HG03064 (cell line): ENCODE data around the gene FSCN2.

ENCODE experiments used
- ATAC-seq: cut with Tn5 transposase; IDR thresholded peaks from one replicate; pipeline ENCODE4 v1.9.1; 2021; ENCODE audit warnings: low read depth; ENCODE audit not compliant: unreplicated experiment

The FSCN2 gene

DNA sequence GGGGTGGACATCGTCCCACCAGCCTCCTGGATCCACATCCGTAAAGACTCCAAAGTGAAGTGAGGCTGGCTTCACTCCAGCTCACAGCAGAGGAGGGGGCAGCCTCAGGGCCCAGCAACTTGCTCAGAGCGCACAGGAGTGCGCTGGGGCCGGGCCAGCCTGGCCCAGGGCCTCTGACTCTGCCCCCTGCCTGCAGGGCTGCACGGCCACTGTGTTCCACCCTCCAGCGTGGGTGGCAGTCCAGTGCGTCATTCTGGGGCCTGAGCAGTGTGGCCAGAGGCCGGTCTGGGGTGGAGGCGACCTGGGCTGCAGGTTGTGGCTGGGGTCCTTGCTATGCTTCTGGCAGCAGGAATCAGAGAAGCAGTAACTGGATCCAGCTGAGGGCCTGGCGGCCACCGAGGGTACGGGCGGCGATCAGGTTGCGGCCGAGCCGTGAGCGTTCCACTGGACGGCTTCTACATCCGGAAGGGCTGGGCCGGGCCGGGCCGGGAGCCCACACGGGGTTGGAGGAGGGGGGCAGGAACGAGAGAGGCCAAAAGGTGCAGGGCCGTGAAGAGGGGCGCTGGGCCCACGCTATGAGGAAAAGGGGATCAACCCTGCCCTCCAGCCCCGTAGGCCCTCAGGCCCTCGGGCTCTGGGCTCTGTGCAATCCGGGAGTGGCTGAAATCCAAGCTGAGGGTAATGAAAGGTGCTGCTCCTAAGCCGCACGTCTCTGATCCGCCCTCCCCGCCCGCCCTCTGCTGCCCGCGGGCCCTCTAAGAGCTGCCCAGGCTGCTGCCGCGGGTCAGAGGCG, at the start of gene FSCN2:
FSCN2 (plus strand) TSS at position 787 of the 793 bp plus-strand sequence. CDS start 155 bp downstream, outside the sequence.
- no peak for ATAC-seq

DNA sequence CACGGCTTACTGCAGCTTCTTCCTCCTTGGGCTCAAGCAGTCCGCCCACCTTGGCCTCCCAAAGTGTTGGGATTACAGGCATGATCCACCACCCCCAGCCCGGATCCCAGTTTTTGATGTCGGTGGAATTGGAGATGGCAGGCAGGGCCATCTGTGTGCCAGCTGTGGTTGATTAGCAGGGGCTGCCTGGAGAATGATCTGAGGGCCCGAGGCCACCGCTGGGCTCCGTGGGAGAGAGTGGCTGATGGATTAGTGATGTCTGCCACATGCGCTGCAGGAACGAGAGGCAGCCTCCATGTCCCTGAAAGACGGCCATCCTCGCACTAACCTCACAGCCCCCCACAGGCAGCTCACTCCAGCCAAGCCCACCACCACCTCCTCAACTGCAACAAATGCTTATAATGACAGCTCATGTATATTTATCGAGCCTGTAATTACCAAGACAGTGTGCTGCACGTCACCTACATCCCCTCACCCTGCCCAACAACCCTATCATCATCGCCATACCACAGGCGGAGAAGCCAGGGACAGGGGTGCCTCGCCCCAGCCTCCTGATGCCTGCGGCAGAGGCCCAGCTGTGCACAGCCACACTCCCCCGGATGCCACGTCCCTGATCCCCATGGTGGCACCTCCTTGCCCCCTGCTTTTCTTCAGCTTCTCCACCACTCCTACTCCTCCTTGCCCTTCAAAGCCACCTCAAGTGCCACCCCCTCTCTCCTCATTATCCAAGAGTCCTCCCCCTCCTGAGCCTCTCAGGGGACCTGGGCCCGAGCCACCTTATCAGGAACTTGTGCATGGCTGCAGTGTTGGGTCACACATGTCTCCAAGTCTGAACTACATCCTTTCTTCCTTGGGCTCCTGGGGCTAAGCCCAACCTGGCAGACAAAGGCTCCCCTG, 48.8 kb upstream of the FSCN2 start:
- no peak for ATAC-seq

DNA sequence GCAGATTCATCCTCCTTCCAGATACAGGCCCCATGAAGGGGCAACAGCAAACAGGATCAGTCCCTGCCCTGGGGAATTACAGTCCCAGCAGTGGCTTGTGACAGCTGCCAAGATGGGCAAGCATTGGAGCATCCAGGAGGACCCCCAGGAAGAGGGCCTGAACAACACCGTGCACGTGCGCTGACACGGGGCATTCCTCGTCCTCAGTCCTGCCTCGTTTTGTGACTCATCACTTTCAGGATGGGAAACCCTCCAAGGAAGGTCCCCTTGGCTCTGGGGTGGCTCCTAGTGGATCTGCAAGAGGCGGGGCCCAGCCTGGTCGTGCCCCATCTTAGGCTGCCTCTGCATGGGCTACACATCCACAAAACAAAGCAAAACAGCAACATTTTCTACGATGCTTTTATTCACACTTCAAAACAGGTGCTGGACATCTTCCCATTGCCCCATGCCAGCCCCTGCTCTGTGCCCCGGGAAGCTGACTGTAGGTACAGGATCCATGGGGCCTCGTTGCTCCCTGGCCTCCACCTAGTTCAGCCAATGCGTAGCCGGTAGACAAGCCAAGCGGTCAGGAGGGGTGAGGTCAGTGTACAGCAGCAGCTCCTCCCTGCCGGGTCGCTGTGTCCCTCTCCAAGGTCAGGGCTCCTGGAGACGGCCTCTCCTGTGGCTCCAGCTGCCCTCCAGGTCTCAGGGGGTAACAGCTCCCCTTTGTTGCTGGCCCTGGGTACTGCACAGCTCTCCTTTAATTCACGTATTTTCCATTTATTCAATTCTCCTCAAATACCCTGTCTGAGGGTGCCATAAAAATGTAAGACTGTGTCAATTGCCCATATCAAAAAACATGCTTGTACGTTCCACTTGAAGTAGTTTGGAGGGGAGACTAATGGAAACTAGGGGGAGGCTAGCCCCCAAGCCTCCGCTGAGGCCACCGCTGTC, 47.8 kb upstream of the FSCN2 start:
- no peak for ATAC-seq

DNA sequence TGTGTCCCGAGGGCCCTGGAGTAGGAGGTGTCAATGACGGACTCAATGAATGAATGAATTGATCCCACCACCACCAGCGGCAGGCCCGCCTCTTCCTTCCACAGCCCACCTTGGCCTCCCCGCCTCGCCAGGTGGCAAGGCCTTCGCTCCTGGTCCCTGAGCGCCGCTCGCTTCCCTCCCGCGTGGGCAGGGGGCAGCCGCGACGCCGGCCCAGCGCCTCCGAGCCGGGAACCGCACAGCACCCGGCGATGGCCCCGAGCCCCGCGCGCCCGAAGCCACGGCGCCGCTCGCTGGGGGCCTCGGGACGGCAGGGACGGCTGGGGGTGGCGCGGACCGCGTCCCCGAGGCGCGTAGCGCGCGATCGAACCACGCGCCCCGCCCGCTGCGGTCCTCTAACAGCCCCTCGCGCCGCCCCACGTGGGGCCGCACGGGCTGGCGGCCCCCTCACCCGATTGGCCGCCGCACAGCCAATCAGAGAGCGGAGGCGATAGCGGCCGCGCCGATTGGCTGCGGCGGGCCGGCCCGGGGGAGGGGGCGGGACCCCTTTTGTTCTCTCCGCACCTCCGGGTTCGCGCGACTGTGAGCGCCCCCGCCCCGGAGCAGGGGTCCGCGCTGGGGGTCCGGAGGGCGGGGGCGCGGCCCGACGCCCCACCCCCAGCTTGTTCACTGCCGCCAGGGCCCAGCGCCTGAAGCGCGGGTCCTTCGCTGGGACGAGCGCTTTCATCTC, 46.9 kb upstream of the FSCN2 start:
- ATAC-seq: no peak

GRCh38 chr17:81481815-81482505, 46.2 kb upstream of the FSCN2 start:
- ATAC-seq: no peak

GRCh38 chr17:81482673-81483072, 45.5 kb upstream of the FSCN2 start:
- ATAC-seq: no peak

DNA sequence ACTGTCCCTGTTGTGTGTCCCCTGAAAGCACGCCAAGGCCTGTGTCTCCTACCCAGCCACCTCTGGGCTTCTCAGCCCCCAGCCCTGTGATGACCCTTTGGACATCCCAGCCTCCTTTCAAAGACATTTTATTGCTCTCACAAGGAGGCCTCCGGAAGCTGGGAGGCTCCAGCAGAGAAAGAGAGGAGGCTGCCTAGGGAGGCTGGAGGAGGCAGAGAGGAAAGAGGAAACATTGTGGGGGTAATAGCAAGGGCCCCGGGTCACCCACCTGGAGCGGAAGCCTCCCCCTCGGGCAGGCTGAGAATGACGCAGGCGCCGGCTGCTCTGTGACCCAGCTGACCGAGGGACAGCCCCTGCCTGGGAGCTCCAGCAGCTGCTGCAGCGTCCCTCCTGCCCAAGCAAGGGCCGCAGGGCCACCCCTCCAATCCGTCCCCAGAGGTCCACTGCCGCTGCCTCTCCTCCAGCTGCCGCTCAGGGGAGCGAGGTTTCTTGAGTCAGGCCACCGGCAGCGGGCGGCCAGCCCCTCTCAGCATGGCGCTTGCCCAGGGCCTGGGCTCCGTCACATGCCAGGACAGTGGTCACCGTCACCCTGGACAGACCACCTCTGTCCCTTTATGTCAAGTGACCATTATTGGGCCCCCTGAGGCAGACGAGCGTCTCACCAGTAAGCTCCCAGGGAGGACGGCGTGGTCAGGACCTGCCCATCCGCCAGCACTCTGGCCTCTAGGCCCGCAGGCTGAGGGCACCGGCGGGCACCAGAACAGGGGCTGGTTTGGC, 44.9 kb upstream of the FSCN2 start:
- ATAC-seq: no peak

DNA sequence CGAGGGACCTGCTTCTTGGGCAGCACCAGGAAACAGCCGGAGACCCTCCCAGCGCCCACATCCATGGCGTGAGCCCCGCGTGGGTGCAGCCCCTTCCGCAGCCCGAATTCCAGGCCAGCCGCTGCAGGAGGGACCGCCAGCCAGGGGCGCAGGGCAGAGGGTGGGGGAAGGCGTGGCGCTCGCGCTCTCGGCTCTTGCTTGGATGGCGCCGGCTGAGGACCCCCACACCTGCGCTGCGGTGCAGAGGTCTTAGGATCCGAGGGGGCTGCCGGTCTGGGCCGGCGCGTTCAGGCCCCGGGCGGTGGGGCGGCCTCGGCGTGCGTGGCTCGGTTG, 44.3 kb upstream of the FSCN2 start:
- ATAC-seq: no peak

- ATAC-seq: no peak
Observed at GRCh38 chr17:81484195-81484979, 43.8 kb upstream of the FSCN2 start.

DNA sequence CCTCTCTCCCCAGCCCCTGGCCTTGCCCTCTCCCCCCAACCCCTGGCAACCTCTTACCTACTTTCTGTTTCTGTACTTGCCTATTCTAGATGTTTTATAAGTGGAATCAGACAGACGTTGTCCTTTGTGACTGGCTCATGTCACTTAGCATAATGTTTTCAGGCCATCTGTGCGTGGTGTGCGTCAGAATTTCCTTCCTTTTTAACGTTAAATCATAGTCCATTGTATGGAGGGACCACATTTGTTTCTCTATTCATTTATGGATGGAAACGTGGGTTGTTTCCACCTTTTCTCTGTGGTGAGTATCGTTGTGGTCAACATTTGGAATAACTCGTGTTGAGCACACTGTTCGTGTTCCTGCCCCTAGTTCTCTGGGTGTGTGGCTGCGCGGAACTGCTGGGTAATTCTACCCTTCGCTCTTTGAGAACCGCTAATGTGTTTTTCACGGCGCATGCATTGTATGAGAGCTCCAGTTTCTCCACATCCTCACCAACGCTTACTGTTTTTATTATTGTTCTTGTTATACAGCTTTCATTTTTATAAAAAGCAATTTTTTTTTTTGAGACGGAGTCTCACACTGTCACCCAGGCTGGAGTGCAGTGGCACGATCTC, 41.9 kb upstream of the FSCN2 start:
- ATAC-seq: no peak

- ATAC-seq: no peak
Observed at GRCh38 chr17:81487089-81487486, 41.1 kb upstream of the FSCN2 start.

DNA sequence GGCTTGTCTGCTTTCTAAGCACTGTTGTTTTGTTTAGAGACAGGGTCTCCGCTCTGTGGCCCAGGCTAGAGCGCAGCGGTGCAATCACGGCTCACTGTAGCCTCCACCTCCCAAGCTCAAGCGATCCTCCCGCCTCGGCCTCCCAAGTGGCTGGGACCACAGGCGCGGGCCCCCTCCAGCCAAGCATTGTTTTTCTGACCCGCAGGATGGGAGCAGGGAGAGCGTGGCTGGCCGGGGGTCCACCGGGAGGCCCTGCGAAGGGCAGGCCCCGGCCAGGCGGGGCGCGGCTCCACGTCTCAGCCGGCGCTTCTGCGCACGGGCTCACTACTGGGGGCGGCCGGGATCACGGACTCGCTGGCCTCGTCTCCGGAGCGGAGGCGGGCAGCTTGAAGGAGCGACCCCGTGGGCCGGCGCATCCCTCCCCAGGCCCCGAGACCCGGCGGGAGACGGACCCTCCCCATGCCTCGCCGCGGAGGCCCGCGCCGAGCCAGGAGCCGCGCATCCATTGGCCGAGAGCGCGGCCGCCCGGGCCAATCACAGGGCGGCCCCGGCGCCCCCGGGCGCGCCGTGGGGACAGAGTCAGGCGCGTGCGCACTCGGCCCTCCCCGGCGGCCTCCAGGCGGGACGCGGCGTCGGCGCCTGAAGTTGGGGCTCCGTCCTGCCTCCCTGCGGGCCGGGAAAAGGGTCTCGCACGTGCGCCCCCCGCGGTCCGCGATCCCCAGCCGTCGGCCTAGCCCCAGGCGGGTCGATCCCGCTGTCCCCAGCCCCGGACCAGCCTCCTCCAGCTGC, 40.5 kb upstream of the FSCN2 start:
- no peak for ATAC-seq

- ATAC-seq: no peak
Observed at GRCh38 chr17:81488276-81488860, 39.8 kb upstream of the FSCN2 start.

DNA sequence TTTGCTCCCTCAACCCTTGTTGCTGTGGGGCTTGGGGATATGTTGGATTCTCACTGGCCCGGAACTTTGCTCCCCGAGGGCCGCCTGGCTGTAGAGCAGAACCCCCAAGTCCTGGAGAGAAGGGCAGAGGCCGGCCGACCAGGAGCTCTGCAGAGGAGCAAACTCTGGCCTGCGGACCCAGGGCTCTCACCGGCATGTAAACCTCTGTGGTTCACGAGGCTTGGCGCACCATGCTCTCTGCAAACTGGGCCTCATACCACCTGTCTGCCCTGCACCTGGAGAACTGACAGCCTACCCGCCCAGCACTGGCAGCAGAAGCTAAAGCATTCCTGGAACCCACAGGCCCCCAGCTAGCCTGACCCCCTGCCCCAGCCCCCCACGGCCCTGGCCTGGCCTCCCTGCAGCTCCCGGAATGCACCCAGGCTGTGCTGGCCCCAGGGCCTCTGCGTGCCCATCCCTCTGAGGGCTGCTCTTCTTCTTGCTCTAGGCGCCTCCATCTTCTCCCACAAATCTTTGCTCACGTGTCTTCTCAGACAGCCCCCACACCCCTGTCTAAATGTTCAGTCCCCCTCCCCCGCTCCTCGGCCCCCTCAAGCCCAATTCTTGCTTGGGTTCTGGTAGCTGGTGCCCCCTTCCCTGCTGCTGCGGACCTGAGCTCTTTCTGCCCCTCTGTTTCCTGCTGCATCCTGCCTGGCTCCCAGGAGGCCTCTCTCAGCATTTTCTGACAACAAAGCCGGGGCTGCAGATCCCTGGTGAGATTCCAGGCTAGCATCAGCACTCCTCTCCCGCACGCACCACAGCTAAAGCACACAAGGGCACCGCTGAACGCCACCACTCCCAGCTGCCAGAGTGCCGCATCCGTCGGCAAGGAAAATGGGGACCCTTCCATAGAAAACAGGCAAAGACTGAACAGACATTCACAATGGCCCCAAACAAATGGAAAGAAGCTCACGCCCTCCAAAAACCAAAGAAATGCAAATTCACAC, 38.9 kb upstream of the FSCN2 start:
- no peak for ATAC-seq
